Measurements from ENCODE around the gene HSPD1. TPM values are rescaled to one million over a fixed set of nuclear protein-coding genes. Genes with fewer than 3 reads are reported as not detected.

HSPD1 gene
- total RNA-seq (2014; rRNA removed) (396 and 410 TPM in 2 replicates), Bru-seq, nascent RNA (percentile 98 among the genes with signal in this experiment), BruChase-seq, experiment 1, labeled RNA remaining after a 6-hour chase (percentile 100 among the genes with signal in this experiment), BruChase-seq, experiment 2, labeled RNA remaining after a 2-hour chase (percentile 99 among the genes with signal in this experiment)
- long read RNA-seq, transcript HSPD1-202 (12 exons, 2,455 nt) = major isoform, 625 of 955 reads
- long read RNA-seq, transcript HSPD1-201 (12 exons, 2,299 nt) = minor isoform, 13 of 955 reads
- long read RNA-seq, partial matches to known transcripts = 226 of 955 reads
- long read RNA-seq, other reads (novel, unspliced or antisense) = 91 of 955 reads

- intact Hi-C loops (cut with micrococcal nuclease) = loop anchor here (1.0 to 10.0 kb wide), 5 partner anchors 16 to 277 kb away; partner anchors contain the start of genes COQ10B and MOB4
- ATAC-seq (peak; percentile 81), DNase-seq (peak; percentile 99)
- ChIA-PET POLR2A (ENCODE audit: unreplicated experiment) (interaction anchor here (0.5 to 1.4 kb wide), 12 partner anchors 13 to 211 kb away, joined by 3 to 7 read pairs (median 3); partner anchors contain the start of genes COQ10B, MARS2, MOB4 and SF3B1), CTCF (interaction anchor here (0.5 to 1.3 kb wide), 2 partner anchors 77 to 100 kb away, joined by 3 read pairs; no protein-coding TSS in a partner anchor)
- BruUV-seq (replicated peaks) = no TSS peak
- Histone ChIP-seq H4K20me1 (ENCODE audit: low read length) (peaks cover 66% of the 10 kb centered on the region), H3K27me3 (ENCODE audit: low read length) (no peaks in the 10 kb centered on the region), H2AFZ (ENCODE audit: low read length) (peak within 1 kb of the TSS; percentile 27; the same call in 1 of the 2 replicates), H3K36me3 (ENCODE audit: low read depth, low read length) (peaks cover 71% of the 10 kb centered on the region), H3K9me2 (replicated peaks; ENCODE audit: low read length) (no peaks in the 10 kb centered on the region), H3K4me3 (ENCODE audit: low read length) (peak within 1 kb of the TSS; percentile 89), H3K4me1 (ENCODE audit: insufficient read depth, low read length) (peaks cover 36% of the 10 kb centered on the region), H3K9me3 (ENCODE audit: low read length) (no peaks in the 10 kb centered on the region), H3K79me2 (ENCODE audit: low read length) (peaks cover 94% of the 10 kb centered on the region), H3K27ac (ENCODE audit: low read length) (peak within 1 kb of the TSS; percentile 85), H3K4me2 (ENCODE audit: low read length) (peak within 1 kb of the TSS; percentile 96), H3K9ac (ENCODE audit: low read length) (peak within 1 kb of the TSS; percentile 98), H3F3A (ENCODE audit: low read length, unreplicated experiment) (no peaks in the 10 kb centered on the region)
- TF ChIP-seq CTCF (conservative IDR thresholded peaks at IDR 0.05; ENCODE audit: low read depth, low read length) = no peak
- TF ChIP-seq EZH2phosphoT487 (IDR thresholded peaks at IDR 0.05; ENCODE audit: borderline replicate concordance, low read length) = no peak
- TF ChIP-seq EZH2 (IDR thresholded peaks at IDR 0.05; ENCODE audit: low read length, unreplicated experiment) = no peak
Observed at GRCh38 chr2:197499594-197500502, at the start of gene HSPD1, which contains the start of gene HSPE1. TSS of gene HSPD1 (minus strand) at chr2:197499840. CDS start at chr2:197498848, 992 bp downstream. TSS of gene HSPE1 (plus strand) at chr2:197500379. CDS start at chr2:197500437, 58 bp downstream.

- Histone ChIP-seq H3K79me2 (ENCODE audit: low read length) (0 out of 2 replicates have a peak, but pooled peaks cover 4% of the 10 kb centered on the region), H4K20me1 (ENCODE audit: low read length) (peaks cover 7% of the 10 kb centered on the region; the same call in 1 of the 2 replicates), H3F3A (ENCODE audit: low read length, unreplicated experiment) (no peaks in the 10 kb centered on the region), H3K9me2 (replicated peaks; ENCODE audit: low read length) (no peaks in the 10 kb centered on the region), H3K9ac (ENCODE audit: low read length) (no peak overlapping the region), H3K4me2 (ENCODE audit: low read length) (no peak overlapping the region), H2AFZ (ENCODE audit: low read length) (no peak overlapping the region), H3K27ac (ENCODE audit: low read length) (no peak overlapping the region), H3K36me3 (ENCODE audit: low read depth, low read length) (peaks cover 27% of the 10 kb centered on the region), H3K4me3 (ENCODE audit: low read length) (no peak overlapping the region), H3K9me3 (ENCODE audit: low read length) (no peaks in the 10 kb centered on the region), H3K4me1 (ENCODE audit: insufficient read depth, low read length) (0 out of 2 replicates have a peak, but pooled peaks cover 5% of the 10 kb centered on the region), H3K27me3 (ENCODE audit: low read length) (no peaks in the 10 kb centered on the region)
- TF ChIP-seq EZH2phosphoT487 (IDR thresholded peaks at IDR 0.05; ENCODE audit: borderline replicate concordance, low read length) (no peak), CTCF (conservative IDR thresholded peaks at IDR 0.05; ENCODE audit: low read depth, low read length) (no peak), EZH2 (IDR thresholded peaks at IDR 0.05; ENCODE audit: low read length, unreplicated experiment) (no peak)
- POLR2A ChIA-PET (ENCODE audit: unreplicated experiment) = no interaction called here
- ATAC-seq (no peak), DNase-seq (no peak)
- BruUV-seq (replicated peaks) = no TSS peak
- intact Hi-C loops (cut with micrococcal nuclease) = no loop called here
- CTCF ChIA-PET = no interaction called here
Observed at GRCh38 chr2:197548582-197548981, 48.9 kb upstream of the HSPD1 start.

All from PC-3 (cell line).